HG02938 (cell line): ENCODE data around the gene LNX1.

Experiments used
- ATAC-seq: cut with Tn5 transposase; IDR thresholded peaks from one replicate; pipeline ENCODE4 v1.9.1; 2021; ENCODE audit warnings: mild to moderate bottlenecking, moderate library complexity; ENCODE audit not compliant: unreplicated experiment

LNX1 gene

GRCh38 chr4:53541577-53542206 is 49.6 kb downstream of the LNX1 start:
- no peak for ATAC-seq

- no peak for ATAC-seq
These were observed 52.5 kb downstream of the LNX1 start for GRCh38 chr4:53538756-53539155.

DNA sequence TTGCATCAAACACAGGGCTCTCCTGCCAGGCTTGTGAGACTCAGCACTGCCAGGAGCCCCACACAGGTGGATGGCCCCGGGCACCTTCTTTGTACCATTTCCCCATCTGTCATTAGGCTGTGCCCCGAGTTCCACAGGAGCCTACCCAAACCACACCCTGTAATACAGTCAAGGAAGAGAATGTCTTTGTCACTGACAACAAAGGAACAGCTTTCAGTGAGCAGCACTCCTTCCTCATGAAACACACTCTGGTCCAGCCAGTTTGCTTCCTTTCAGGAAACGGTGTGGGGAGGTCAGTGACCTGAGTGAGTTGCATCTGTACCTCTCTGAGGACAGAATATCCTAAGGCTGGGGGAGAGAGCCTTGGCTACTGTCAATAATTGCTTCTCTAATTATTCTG is 53.7 kb downstream of the LNX1 start:
- no peak for ATAC-seq

GRCh38 chr4:53536328-53536727 is 55.0 kb downstream of the LNX1 start:
- ATAC-seq: no peak

- ATAC-seq: no peak
These were observed 55.7 kb downstream of the LNX1 start for GRCh38 chr4:53535567-53535966.

DNA sequence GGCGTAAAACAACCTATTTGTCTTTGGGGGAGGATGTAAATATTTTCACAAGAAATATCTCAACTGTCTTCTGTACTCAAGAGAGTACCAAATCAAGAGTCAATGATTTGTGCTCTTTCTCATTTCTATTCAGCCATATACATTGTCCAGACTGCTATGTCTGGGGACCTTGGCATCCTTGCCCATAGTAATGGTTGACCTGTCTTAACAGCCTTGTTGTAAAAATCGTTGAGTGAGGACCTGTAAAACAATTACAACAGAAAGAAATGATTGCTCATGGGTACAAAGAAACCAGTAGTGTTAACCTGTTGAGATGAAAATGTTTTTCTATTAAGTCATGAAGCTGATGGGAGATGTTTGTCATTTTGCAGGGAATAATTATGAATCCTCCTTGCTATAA is 56.6 kb downstream of the LNX1 start:
- ATAC-seq: no peak

DNA sequence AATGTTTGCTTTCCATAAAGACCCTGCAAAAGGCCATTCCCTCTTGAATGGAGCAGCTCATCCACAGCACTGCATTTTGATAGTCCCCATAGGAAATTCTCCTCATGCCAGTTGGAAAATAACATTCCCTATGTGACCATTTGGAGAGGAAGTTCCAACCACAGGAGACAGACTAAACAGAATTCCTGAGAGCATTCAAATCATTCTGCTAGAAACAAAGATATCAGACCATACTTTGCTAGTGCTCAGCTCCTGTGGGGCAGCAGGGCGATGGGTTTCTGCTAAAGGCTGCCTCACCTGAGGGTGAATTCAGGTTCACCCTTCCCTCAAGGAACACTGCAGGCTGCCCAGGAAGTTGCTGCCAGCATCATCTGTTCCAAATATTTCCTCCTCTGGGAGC is 58.8 kb downstream of the LNX1 start:
- no peak for ATAC-seq

- no peak for ATAC-seq
These were observed 59.6 kb downstream of the LNX1 start for GRCh38 chr4:53531585-53532224.

GRCh38 chr4:53529025-53529424 is 62.3 kb downstream of the LNX1 start:
- ATAC-seq: no peak

- no peak for ATAC-seq
These were observed 63.4 kb downstream of the LNX1 start for GRCh38 chr4:53527930-53528329.

- no peak for ATAC-seq
These were observed 64.0 kb downstream of the LNX1 start for GRCh38 chr4:53527326-53527725.

DNA sequence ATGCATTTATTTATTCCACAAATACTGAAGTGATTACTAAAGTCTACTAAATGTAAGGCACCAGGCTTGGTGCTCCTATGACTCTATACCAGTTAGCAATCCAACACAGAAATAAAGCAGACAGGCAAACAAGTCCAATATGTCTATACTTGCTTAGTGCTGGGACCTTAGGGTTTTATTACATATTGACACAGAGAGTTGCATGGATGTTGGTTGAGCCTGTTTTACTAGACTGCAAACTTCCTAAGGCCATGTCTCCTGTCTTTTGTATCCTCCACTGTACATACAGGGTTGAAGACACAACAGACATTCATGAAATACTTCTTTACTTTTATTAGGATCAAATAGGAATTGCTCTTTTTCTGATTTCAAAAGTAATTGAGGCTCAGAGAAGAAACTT is 69.0 kb downstream of the LNX1 start:
- no peak for ATAC-seq

- no peak for ATAC-seq
These were observed 71.2 kb downstream of the LNX1 start for GRCh38 chr4:53520116-53520515.

GRCh38 chr4:53518807-53519206 is 72.5 kb downstream of the LNX1 start:
- ATAC-seq: no peak

DNA sequence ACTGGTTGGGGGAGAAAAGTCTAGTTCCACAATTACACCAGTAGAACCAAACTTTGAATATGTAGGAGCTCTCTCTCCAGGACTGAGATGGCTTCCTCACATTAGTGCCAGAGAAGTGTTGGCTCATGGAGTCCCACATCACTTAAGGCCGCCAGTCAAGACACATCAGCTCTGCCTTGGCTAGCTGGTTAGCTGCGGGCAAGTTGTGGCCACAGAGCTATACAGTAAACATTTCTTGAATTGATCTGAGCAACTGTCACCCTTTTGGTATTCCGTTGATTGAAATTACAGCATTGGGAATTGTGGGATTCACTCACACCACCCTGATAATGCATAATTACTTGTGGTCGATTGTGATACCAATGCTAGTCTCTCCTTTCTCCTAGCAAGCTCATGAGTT is 76.2 kb downstream of the LNX1 start:
- ATAC-seq: no peak

DNA sequence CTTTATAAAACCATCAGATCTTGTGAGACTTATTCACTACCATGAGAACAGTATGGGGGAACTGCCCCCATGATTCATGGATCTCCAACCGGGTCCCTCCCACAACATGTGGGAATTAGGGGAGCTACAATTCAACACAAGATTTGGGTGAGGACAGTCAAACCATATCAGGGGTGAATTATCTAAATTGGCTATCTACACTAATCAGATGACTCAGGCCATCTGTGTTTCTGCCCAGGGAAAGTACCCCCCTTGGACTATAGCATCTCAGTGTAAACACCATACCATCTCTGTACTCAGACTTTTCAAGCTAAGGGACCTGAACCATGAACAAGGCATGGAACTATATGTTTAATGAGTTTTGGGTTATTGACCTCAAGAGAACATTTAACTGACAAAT is 76.8 kb downstream of the LNX1 start:
- ATAC-seq: no peak

DNA sequence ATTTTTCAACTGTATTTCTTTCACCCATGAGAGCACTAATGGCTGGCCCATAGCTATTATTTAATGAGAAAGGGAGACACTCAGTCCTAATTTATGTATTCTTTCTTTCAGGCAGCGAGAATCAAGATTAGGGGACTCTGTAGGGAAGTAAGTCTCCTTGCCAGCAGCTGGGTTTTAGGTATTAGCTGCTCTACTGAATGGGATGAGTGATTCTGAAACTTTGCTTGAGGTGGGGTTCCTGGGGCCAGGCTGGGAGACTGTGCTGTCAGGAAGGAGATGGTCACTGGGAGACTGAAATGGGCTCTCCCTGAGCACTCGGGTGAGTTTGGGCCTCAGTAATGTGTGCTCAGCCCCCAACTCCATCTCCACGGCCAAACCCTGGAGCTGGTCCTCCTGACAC is 78.7 kb downstream of the LNX1 start:
- no peak for ATAC-seq

DNA sequence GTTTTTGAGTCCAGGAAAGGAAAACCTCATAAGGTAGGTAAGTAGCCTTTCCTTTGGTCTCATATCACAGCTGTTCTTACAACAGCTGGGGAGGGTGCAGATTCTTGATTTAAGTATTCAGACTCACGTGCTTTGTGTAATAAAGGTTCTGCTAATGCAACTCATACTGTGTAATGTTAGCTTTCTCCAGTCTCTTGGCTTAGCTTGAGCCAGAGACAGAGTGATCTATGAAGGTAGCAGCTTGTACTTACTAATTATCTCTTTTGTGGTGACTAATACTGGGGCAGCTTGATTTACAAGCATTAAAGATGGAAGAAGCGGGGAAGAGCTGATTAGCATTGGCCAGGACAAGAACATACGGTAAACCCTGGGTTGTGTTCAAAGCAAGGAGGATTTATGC is 80.3 kb downstream of the LNX1 start:
- ATAC-seq: no peak

DNA sequence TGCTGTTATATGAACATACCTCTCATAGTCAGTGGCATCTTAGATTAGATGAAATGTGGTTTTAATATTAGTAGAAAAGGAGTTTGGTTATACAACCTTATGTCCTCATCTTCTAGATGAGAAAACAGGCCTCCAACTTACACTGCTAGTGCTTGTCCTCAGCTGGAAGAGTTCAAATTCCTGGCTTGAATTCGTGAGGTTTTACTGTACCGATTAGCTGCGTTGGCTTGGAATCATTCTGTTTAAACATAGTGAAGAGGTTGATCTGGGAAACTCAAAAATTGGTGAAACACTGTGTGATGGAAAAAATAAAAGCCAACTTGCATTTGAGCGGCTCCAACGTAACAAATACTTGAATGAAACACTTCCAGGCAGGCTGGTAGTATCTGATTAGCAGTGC is 81.0 kb downstream of the LNX1 start:
- no peak for ATAC-seq

DNA sequence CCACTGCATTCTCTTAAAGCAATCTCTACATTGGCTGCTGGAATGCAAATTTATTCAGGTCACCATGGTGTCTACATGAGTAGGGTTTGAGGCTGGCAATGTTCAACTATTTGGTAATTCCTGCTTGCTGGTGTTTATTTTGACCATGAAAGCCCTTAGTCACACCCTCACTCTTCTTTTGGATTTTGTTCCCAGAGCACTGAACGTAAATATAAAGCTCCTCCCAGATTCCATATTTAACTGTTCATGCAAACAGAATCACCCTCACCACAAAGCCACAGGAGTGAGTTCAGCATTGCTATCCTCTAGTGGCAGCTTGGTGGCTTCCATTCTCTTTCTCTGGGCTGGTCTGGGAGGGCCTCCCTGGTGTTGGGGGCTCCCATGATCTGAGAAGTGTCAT is 82.8 kb downstream of the LNX1 start:
- no peak for ATAC-seq

DNA sequence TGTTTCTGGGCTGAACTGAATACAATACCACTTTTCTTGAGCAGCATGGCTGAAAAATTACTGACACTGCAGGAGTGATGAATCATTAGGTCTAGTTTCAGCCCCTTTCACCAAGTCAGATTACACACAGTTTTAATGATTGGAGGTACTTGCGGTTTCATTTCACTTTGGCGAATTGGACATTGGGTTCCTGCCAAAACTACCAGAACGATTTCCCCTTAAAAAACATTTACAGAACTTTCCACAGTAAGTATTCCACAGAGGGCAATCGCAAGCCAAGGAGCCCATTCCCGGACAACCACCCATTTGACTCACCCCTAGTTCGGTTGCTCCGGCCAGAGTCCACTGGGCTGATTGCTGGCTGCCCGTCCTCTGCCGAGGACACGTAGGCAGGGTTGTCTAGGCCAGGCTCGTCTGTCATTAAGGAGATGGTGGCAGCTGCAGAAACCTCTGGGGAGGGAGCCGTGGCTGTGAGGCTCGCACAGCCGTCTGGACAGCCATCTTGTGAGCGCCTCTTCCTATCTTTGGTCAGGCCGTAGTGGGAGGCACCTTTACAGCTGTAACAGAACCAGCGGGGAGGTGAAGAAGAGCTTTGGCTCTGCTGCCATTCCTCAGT is 83.5 kb downstream of the LNX1 start:
- ATAC-seq: no peak

DNA sequence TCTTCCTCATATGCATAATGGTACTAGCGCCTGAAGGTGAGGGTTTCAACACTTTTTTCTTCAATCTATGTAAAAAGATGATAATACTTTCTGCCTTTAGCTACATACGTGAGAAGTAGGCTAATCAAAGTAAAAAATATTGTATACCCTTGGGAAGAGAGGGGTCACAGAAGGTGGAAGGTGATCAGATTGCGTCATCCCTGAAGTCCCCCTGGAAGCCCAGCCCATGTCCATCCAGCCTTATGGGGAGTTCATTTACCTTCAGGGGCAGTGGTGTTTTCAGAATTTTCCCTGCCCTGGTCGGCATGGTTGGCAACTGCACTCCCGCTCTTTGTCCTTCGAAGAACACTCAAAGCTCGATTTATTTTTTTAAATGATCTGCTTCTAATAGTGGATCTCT is 84.2 kb downstream of the LNX1 start:
- no peak for ATAC-seq

- no peak for ATAC-seq
These were observed 85.3 kb downstream of the LNX1 start for GRCh38 chr4:53505947-53506346.
